Measurements from ENCODE around the gene MTA2. TPM values are rescaled to one million over a fixed set of nuclear protein-coding genes. Genes with fewer than 3 reads are reported as not detected.

MTA2 gene
- total and polyA plus RNA-seq, 12 donors, result 63.9 to 97.3 (median 73.5) TPM

DNA sequence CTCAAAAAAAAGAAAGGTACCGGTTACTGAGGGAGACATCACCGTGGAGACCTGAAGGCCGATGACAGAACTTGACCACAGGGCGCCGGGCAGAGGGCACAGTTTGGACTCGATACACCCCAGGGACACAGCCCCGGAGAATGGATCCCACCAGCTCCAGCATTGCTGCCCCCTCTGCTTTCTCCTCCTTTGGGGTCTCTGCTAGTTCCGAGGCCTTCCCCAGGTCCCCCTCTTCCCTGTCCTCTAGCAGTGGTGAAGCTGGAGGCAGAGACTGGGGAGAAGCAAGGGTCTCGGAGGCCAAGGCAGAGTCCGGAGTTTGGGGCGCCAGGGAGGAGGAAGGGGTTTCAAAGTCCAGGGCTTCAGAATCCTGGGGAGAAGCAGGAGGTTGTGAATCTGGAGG lies 23.1 kb downstream of the MTA2 start:
- H3K9me3 ChIP-seq (replicated peaks in 1 of 3), result no peaks in the 10 kb centered on the region
- no peaks in the 10 kb centered on the region for H3K27me3 ChIP-seq
- H3K4me3 ChIP-seq, result no peak overlapping the region
- peaks cover 0 to 52% of the 10 kb centered on the region in 2 donors for H3K36me3 ChIP-seq (replicated peaks in 1 of 2)
- no peak for DNase-seq
- H3K4me1 ChIP-seq (replicated peaks in 1 of 2), result peaks cover 6 to 24% of the 10 kb centered on the region in 2 donors
- TF ChIP-seq POLR2A (IDR thresholded peaks at IDR 0.05), result no peak
- TF ChIP-seq, protein P1, sequence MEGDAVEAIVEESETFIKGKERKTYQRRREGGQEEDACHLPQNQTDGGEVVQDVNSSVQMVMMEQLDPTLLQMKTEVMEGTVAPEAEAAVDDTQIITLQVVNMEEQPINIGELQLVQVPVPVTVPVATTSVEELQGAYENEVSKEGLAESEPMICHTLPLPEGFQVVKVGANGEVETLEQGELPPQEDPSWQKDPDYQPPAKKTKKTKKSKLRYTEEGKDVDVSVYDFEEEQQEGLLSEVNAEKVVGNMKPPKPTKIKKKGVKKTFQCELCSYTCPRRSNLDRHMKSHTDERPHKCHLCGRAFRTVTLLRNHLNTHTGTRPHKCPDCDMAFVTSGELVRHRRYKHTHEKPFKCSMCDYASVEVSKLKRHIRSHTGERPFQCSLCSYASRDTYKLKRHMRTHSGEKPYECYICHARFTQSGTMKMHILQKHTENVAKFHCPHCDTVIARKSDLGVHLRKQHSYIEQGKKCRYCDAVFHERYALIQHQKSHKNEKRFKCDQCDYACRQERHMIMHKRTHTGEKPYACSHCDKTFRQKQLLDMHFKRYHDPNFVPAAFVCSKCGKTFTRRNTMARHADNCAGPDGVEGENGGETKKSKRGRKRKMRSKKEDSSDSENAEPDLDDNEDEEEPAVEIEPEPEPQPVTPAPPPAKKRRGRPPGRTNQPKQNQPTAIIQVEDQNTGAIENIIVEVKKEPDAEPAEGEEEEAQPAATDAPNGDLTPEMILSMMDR (IDR thresholded peaks at IDR 0.05), result no peak
- WGBS, 4 donors, result 93 to 96% (median 94%) methylated on average over 7 to 11 of the region's 11 CpGs
- peak overlapping the region in 1 of 5 donors; percentile 36 for H3K27ac ChIP-seq
- intact Hi-C loops (cut with DNase I), result no loop called here

DNA sequence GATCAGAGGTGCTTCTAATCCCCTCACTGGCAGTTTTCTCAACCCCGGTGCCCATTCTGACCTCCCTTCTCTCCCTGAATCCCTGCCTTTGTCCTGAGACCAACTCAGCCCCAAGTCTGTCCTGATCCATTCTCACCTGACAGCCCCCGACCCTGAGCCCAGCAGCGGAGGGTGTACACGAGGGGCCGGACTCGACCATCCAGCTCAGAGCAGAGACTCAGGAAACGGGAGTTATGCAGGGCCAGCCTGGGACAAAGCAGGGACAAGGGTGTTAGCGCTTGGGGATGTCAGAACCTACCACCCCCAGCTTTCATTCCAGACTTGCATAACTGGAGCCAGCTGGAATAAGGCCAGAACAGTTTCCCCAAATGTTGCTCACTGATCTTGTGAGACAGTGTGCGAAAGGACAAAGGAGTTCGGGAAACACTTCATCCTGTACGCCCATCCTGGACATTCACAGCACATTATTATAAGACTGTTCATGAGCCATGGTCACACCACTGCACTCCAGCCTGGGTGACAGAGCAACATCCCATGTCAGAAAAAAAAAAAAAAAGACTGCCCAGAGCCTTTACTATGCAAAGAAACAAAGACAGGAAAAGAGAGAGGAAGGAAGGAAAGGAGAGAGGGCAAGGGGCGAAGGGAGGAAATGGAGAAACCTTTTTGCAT lies 24.5 kb downstream of the MTA2 start:
- TF ChIP-seq POLR2A (IDR thresholded peaks at IDR 0.05), result peak in 1 of 2 donors; percentile 21
- TF ChIP-seq, protein P1 (IDR thresholded peaks at IDR 0.05), result no peak
- peak in 3 of 7 donors; percentile 61 to 80 (median 65) for DNase-seq
- peak overlapping the region in 3 of 5 donors; percentile 1 to 98 (median 92) for H3K27ac ChIP-seq
- 60 to 83% (median 74%) methylated on average over 12 of the region's 12 CpGs for WGBS, 4 donors
- peaks cover 0 to 52% of the 10 kb centered on the region in 2 donors for H3K36me3 ChIP-seq (replicated peaks in 1 of 2)
- H3K4me1 ChIP-seq (replicated peaks in 1 of 2), result peaks cover 13 to 33% of the 10 kb centered on the region in 2 donors
- intact Hi-C loops (cut with DNase I), result no loop called here
- H3K4me3 ChIP-seq, result no peak overlapping the region
- no peaks in the 10 kb centered on the region for H3K9me3 ChIP-seq (replicated peaks in 1 of 3)
- H3K27me3 ChIP-seq, result no peaks in the 10 kb centered on the region

DNA sequence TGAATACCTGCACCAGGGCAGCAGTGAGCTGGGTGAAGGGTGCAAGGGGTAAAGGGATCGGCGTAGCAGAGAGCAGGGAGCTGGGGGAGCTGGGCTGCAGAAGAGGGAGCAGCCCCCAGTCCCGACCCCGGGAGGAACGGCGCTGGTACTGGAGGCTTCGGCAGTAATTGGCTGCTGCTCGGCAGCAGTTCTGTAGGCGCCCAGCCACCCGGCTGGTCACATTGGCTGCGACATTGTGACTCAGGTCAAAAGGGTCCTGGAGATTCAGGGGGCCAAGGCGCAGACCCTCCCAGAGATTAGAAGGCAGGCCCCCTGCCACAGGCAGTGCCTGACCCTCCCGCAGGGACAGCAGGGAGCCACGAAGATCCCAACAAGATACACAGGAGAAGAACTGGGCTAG lies 25.8 kb downstream of the MTA2 start:
- peaks cover 13 to 39% of the 10 kb centered on the region in 2 donors for H3K4me1 ChIP-seq (replicated peaks in 1 of 2)

DNA sequence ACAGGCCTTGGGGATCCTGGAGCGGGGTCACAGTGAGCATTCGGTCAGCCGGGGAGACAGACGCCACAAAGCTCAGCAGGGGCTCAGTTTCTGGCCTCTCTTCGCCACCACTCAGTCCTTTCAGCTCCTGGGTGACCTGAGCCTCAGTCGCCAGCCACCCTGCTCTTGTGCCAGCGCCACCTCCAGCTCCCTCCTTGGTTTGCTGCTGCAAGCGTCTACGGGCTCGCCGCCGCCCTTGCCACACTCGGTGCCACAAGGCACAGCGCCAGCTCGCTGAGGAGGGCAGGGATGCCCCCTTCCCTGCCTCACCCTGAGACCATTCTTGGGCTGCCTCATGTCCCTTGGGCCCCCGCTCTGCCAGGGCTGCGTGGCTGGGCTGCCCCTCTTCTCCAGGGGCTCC lies 26.5 kb downstream of the MTA2 start:
- H3K36me3 ChIP-seq (replicated peaks in 1 of 2), result peaks cover 0 to 58% of the 10 kb centered on the region in 2 donors
- 39 to 55% (median 50%) methylated on average over 13 to 17 of the region's 17 CpGs for WGBS, 4 donors
- H3K4me1 ChIP-seq (replicated peaks in 1 of 2), result peaks cover 13 to 38% of the 10 kb centered on the region in 2 donors
- intact Hi-C loops (cut with DNase I), result no loop called here
- peak overlapping the region in 1 of 4 donors; percentile 54 for H3K4me3 ChIP-seq
- TF ChIP-seq POLR2A (IDR thresholded peaks at IDR 0.05), result no peak
- TF ChIP-seq, protein P1 (IDR thresholded peaks at IDR 0.05), result no peak
- H3K9me3 ChIP-seq (replicated peaks in 1 of 3), result no peaks in the 10 kb centered on the region
- H3K27ac ChIP-seq, result peak overlapping the region in 4 of 5 donors; percentile 71 to 98 (median 88)
- DNase-seq, result no peak
- no peaks in the 10 kb centered on the region for H3K27me3 ChIP-seq

More for the DNA sequence above, 25.8 kb downstream of the MTA2 start:
- intact Hi-C loops (cut with DNase I), result no loop called here
- DNase-seq, result peak in 1 of 7 donors; percentile 17
- Histone ChIP-seq H3K27me3 (no peaks in the 10 kb centered on the region), H3K4me3 (no peak overlapping the region), H3K27ac (peak overlapping the region in 2 of 5 donors; percentile 92 to 98), H3K36me3 (replicated peaks in 1 of 2) (peaks cover 0 to 54% of the 10 kb centered on the region in 2 donors), H3K9me3 (replicated peaks in 1 of 3) (no peaks in the 10 kb centered on the region)
- 79 to 90% (median 86%) methylated on average over 13 to 14 of the region's 14 CpGs for WGBS, 4 donors
- no peak for TF ChIP-seq POLR2A (IDR thresholded peaks at IDR 0.05)
- TF ChIP-seq, protein P1 (IDR thresholded peaks at IDR 0.05), result no peak
